ENCODE measurements around the gene MYO15A. TPM values are rescaled to one million over a fixed set of nuclear protein-coding genes. Genes with fewer than 3 reads are reported as not detected.
A peak's percentile ranks its signal among the peaks of the same experiment; 100 is the strongest.

The MYO15A gene
- total RNA-seq, 1 donor, result 0.45 TPM

DNA sequence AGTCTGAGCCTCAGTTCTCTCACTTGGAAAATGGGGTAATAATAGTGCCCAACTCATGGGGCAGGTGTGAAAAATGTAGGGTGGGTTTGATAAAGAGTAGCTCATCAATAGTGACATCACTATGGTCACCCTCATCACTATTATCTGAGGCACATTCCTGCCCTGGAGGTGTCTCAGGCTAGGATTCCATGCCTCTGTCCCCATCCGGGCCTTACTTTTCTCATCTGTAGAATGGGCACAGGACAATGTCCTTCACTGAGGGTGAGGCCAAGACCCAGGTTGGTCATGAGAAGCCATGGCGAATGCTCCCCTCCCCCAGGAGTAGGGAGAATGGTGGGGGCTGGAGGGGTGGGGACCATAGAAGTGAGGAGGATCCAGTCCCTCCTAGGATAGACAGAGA lies 30.5 kb downstream of the MYO15A start:
- no peak for DNase-seq (ENCODE audit: low read depth)

DNA sequence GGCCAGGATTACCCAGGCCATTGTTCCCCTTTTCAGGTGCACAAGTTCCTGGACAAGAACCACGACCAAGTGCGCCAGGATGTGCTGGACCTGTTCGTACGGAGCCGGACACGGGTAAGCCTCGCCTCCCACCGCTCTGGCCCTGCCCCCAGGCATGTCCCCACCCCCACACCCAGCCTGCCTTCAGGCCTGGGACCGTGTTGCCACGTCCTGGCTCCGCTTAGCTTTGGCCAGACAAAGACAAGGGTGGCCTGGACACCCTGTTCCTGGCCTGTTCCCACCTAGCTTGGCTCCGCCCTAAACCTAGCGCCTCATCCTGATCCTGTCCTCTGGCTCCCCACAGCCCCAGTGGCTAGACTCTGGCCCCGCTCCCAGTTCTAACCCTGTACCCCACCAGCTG lies 30.9 kb downstream of the MYO15A start:
- DNase-seq (ENCODE audit: low read depth), result no peak
- H3K4me3 ChIP-seq (ENCODE audit: low read depth, low read length), result no peak overlapping the region
- TF ChIP-seq, protein P1, sequence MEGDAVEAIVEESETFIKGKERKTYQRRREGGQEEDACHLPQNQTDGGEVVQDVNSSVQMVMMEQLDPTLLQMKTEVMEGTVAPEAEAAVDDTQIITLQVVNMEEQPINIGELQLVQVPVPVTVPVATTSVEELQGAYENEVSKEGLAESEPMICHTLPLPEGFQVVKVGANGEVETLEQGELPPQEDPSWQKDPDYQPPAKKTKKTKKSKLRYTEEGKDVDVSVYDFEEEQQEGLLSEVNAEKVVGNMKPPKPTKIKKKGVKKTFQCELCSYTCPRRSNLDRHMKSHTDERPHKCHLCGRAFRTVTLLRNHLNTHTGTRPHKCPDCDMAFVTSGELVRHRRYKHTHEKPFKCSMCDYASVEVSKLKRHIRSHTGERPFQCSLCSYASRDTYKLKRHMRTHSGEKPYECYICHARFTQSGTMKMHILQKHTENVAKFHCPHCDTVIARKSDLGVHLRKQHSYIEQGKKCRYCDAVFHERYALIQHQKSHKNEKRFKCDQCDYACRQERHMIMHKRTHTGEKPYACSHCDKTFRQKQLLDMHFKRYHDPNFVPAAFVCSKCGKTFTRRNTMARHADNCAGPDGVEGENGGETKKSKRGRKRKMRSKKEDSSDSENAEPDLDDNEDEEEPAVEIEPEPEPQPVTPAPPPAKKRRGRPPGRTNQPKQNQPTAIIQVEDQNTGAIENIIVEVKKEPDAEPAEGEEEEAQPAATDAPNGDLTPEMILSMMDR (IDR thresholded peaks at IDR 0.05; ENCODE audit: insufficient read depth, low read length), result no peak

More for the DNA sequence above, 30.5 kb downstream of the MYO15A start:
- TF ChIP-seq, protein P1 (IDR thresholded peaks at IDR 0.05; ENCODE audit: insufficient read depth, low read length), result no peak
- H3K4me3 ChIP-seq (ENCODE audit: low read depth, low read length), result no peak overlapping the region

DNA sequence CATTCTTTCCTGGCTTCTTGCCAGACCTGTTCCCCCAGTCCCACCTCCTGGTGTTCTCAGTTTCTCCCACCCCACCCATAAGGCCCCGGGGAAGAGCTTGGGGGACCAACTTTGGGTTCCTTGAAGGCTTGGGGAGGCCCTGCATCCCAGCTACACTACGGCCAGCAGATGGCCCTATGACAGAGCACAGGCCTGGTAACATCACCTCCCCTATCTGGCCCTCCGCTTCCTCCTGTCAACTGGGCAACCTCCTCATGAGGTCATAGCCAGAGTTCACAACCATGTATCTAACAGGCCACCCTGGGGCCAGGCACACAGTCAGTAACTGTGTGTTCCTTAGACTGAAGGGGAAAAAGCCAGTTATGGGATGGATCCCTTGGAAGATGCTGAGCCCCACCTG lies 31.4 kb downstream of the MYO15A start:
- no peak overlapping the region for H3K4me3 ChIP-seq (ENCODE audit: low read depth, low read length)
- DNase-seq (ENCODE audit: low read depth), result peak; percentile 16
- TF ChIP-seq, protein P1 (IDR thresholded peaks at IDR 0.05; ENCODE audit: insufficient read depth, low read length), result peak; percentile 35

DNA sequence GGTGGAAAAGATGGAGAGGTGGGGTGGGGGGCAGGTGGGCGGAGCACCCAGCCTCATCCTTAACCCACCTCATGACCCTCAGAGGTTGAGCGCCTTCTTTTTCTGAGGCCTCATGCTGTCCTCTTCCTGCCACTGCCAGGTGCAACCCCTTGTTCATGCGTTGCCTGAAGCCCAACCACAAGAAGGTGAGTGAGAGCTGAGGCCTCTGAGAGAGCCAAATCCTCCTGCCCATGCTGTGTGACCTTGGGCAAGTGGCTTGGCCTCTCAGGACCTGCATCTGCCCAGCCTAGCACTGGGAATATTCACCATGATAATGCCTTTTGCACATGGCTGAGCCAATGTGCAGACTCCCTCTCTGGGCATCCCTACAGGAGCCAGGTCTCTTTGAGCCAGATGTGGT lies 32.1 kb downstream of the MYO15A start:
- DNase-seq (ENCODE audit: low read depth), result no peak
- TF ChIP-seq, protein P1 (IDR thresholded peaks at IDR 0.05; ENCODE audit: insufficient read depth, low read length), result no peak

DNA sequence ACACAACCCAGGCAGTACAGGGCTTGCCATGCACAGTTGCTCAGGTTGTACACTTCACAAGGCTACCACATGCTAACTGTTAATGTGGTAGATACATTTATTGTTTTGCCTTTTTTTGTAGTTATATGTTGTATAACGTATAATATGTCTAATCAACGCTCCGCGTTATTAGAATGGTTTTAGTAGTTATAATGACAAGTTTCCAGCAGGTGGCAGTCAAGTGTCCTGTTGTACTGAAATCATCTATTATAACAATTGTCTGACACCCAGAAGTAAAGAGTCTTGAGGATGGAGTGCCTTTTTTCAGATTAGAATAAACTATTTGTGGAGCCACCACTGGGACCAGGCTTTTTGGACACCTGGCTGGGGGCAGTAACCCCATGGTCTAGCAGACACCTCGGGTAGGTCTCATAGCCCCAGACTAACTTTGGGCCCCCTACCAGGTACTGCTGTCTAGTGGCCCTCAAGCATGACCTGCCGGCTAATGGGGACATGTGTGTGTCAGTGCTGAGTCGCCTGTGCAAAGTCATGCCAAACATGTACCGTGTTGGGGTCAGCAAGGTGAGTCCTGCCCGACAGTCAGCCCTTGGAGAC lies 32.8 kb downstream of the MYO15A start:
- TF ChIP-seq, protein P1 (IDR thresholded peaks at IDR 0.05; ENCODE audit: insufficient read depth, low read length), result peak; percentile 49
- no peak overlapping the region for H3K4me3 ChIP-seq (ENCODE audit: low read depth, low read length)
- peak; percentile 74 for DNase-seq (ENCODE audit: low read depth)

More for the DNA sequence above, 32.1 kb downstream of the MYO15A start:
- H3K4me3 ChIP-seq (ENCODE audit: low read depth, low read length), result no peak overlapping the region

DNA sequence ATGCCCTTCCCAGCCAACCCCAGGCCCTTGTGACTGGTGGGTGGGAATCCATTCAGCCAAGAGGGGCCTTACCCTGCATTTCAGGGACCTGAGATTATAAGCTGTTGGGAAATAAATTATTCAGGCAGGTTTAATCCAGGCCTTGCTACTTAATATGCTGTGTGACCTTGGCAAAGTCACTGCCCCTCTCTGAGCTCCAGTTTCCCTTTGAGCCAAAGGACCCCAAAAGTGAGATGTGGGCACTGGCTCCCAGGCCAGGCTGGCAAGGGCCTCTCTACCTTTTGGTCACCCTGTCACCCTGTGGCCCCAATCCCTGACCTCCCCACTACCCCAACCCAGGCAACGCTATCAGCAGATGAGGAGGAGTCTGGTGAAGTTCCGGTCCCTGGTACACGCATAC lies 33.9 kb downstream of the MYO15A start:
- DNase-seq (ENCODE audit: low read depth), result no peak
- TF ChIP-seq, protein P1 (IDR thresholded peaks at IDR 0.05; ENCODE audit: insufficient read depth, low read length), result no peak
- H3K4me3 ChIP-seq (ENCODE audit: low read depth, low read length), result no peak overlapping the region
